Retina (tissue), 1 donor: Measurements from ENCODE around the gene PEDS1.
"Not testable (repeated sequence)": the region's sequence is repeated elsewhere in the genome, so short reads cannot be mapped to it uniquely, and the experiment has no call there.

Experiments used
- DNase-seq: peaks from one replicate; pipeline ENCODE4 v3.0.0-alpha.2; 2016

Gene PEDS1

DNA sequence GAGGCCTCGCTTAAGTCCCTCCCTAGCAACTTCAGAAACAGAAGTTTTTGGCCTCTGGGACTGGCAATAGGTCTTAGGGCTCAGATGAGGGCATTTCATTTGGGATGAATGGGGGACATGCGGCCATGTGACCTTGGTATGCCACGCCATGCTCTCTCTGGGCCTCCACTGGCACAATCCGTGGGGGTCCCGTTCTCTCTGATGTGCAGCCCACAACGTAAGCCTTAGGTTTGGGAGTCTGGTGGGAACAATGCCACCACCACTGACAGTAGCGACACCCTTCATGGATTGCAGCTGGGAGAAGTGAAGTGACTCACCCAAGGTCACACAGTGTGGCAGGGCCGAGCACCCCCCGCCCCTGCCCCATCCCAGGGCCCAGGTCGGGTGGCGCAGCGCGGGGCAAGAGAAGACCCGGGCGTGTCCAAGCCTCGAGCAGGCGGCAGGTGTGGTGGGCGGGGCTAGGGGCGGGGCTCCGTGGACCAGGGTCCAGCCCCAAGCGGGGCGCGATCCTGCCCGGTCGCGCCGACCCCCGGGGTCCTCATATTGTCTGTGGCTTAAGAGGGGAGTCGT, 36.2 kb upstream of the PEDS1 start:
- no peak for DNase-seq

DNA sequence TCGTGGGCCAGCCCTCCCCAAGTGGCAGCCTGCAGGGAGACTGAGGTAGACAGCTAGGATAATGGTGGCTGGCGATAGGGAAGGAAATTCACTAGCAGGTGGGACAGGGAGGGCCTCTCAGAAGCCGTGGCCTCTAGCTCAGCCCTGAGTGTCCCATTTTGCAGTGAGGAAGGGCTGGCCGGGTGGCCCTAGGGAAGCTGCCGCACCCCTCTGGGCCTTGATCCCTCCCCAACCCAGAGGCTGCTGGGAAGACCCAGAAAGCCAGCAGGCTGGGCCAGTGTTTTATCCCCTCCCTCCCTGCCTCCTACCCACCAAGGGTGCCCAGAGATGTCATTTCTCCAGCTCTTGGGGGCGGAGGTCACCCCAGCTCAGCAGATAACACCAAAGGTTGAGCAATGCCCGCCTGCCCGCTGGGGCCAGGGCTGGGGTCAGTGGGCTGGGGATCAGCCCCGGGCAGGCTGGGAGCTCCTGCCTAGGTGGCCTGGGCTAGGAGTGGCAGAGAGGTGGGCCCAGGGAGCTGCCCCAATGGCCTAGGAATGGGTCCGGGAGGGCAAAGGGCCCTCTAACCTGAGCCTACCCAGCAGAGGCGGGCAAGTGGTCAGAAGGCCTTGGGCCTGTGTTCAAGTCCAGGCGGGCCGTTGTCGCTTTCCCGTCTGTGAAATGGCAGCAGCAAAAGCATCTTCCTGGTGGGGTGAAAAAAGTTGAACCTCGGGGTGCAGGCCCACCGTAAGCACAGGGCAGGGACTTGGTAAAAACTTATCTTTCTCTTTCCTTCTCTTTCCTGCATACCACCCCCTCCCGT, 35.6 kb upstream of the PEDS1 start:
- DNase-seq: no peak

DNA sequence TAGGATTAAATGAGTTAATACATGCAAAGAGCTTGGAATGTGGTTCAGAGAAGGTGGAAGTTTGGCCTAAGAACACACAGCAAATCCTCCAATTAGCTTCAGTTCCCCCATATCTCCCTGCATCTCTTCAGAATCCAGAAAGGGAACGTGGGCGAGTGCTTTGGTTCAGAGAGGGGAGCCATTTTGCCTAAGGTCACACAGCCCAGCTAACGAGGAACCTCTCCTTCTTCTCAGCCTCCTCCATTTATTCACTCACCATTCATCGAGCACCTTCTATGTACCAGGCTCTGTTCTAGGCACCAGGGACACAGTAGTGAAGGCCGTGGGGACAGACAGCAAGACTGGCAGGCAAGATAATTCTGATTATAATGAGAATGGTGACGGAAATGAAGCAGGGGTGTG, 34.8 kb upstream of the PEDS1 start:
- no peak for DNase-seq

DNA sequence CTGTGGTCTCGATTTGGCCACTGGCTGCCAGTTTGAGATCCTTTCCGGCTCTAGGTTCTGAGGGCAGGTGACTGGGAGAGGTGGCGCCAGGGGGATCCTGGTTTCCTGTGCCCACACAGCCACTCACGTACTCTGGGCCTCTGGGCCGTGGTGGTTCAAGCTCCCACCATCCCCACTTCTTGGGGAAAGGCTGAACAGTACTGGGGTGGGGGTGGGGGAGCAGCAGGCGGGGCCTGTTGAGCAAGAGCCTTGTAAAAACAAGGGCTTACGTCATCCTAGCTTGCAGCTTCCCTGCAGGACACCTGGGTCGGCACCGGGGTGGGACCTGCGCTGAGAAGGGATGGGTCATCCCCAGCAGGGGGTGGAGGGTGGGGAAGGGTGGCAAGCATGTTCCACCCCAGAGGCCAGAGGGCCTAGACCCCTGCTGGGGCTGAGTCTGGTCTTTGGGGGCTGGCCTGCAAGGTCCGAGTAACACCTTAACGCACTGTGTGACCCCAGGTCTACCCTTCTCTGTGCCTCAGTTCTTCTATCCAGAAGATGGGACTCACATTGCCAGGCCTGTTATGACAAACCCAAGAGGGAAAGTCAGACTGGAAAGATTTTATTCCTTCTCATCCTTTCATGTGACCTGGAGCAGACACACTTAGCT, 34.0 kb upstream of the PEDS1 start:
- DNase-seq: no peak

GRCh38 chr20:50186987-50187402, 33.5 kb upstream of the PEDS1 start:
- no peak for DNase-seq

DNA sequence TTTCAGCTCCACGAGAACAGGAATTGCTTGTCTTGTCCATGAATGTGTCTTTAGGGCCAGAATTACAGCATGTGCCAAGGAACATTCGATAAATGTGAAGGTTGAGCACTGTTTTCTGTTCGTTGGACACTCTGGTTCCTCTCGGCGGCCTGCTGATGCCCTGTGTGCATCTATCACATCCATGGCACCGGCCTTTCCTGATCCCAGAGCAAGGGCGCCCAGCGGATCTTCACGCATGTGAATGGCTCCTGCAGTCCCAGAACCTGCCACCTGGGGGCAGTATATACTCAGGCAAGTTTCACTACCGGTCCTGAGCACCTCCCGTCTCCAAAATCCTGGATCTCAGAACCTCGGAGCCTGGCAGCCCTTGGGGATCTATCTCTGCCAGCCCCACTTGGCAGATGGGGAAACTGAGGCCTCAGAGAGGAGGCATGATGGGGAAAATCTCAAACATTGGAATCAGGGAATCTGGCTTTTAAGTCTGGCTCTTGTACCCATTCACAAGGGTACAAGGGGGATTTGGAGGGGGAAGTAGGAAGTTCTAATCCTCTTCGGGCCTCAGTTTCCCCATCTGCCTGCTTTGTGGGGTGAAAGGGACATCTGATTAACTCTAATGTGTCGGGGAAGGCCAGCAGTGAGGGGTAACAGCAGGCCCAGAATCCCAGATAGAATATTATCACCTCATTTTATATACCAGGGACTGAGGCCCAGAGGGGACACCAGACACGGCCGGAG, 32.8 kb upstream of the PEDS1 start:
- DNase-seq: peak; percentile 89

- DNase-seq: no peak
These were observed 31.9 kb upstream of the PEDS1 start for GRCh38 chr20:50185426-50185825.

DNA sequence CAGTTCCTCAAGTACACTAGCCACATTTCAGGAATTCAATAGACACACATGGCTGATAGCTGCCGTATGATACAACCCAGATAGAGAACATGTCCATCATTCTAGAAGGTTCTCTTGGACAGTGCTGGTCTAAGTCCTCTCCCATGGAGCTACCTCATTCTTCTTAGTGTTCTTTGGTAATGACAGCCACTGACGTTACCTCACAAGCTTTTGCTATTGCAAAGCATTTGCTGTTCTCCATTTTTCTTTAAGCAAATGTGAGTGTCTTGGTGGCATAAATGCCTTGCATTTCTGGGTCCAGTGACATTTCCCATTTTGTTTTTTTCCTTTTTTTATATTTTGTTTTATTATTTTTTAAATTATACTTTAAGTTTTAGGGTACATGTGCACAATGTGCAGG, 28.8 kb upstream of the PEDS1 start:
- DNase-seq: no peak

GRCh38 chr20:50181344-50181743, 27.8 kb upstream of the PEDS1 start:
- DNase-seq: no peak

GRCh38 chr20:50178672-50179071, 25.1 kb upstream of the PEDS1 start:
- DNase-seq: not testable (repeated sequence)

- no peak for DNase-seq
These were observed 22.7 kb upstream of the PEDS1 start for GRCh38 chr20:50175938-50176933.

GRCh38 chr20:50174456-50174855, 20.9 kb upstream of the PEDS1 start:
- DNase-seq: no peak

- peak; percentile 85 for DNase-seq
These were observed 19.0 kb upstream of the PEDS1 start for GRCh38 chr20:50172347-50173013.

- no peak for DNase-seq
These were observed 17.2 kb upstream of the PEDS1 start for GRCh38 chr20:50170549-50171220.

DNA sequence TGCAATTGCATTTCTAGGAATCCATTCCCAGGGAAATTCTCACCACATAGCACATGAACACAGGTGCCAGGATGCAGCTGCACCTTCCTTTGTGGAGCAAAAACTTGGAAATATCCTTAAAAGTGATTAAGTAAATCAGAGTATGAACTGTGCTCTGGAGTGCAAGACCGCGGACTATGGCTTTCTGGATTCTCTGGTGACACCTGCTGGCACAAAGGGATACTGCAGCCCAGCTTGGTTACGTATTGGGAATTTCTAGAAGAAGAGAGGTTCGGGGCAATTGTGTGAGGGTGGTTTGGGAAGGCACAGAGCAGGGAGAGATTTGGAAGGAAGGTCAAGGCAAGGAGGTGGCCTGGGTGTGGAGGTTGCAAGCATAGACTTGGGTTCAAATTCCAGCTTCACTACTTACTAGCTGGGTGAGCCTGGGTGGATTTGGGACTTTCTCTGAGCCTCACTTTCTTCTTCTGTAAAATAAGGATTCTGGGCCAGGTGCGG, 15.9 kb upstream of the PEDS1 start:
- peak; percentile 79 for DNase-seq

GRCh38 chr20:50165684-50166554, 12.4 kb upstream of the PEDS1 start:
- DNase-seq: peak; percentile 86

DNA sequence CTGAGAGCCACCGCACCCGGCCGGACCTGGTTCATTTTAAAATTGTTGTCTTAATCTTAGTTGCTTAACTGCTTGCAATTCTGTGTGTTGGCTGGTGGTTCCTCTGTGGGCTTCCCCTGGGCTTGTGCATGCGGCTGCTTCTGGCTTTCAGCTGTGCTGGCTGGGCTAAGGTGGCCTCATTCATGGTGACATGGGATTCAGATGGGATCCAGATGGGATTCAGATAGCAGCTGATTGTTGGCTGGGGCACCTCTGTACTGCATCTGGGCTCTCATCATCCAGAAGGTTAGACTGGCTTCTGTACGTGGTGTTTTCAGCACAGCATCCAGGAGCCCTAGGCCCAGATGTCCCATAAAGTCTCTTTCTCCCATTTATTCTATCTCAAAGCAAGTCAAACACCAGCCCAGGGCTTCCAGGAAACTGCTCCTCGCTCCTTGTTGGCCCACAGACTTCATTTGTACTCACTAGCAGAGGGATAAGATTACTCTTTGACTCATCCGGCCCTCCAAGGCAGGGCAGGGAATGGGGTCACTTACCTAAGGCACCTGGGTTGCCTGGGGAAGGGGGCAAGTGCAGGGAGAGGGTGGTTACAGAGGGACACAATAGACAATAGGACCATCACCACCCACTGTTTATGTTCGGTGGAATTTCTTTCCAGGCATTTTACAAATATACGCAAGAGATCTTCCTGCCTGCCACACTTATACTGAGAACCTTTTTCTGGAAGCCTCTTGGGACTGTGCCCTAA, 10.2 kb upstream of the PEDS1 start:
- peak; percentile 19 for DNase-seq

DNA sequence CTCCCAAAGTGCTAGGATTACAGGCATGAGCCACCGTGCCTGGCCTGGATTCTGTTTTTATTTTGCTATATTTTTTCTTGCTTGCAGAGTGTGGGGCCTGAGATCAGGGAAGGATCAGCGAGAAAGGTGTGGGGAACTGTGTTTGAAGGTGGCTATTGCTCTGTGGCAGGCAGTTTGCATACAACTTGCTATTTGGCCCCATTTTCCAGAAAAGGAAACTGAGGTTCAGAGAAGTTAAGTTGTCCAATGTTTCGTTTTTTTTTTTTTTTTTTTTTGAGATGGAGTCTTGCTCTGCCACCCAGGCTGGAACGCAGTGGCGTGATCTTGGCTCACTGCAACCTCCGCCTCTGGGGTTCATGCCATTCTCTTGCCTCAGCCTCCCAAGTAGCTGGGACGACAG, 8.0 kb upstream of the PEDS1 start:
- not testable (repeated sequence) for DNase-seq

DNA sequence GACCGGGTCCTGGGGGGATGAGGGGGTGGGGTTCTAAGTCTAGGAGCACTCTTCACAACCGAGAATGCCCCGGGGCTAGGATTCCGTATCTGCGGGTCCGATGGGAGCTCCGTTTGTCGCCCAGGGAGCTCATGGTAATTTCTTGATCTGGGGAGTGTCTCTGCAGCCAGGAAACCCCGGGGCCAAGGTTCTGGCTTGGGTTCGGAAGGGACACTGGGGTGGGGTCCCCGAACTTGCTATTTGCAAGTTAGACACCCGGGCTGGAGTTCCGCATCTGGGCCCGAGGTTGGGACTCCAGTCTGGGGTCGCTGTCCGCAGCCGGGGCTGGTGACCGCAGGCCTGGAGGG, 397 bp downstream of the PEDS1 start:
- DNase-seq: peak; percentile 68
